Measurements from ENCODE around the gene APOD. TPM values are rescaled to one million over a fixed set of nuclear protein-coding genes. Genes with fewer than 3 reads are reported as not detected.
"Not testable (repeated sequence)": the region's sequence is repeated elsewhere in the genome, so short reads cannot be mapped to it uniquely, and the experiment has no call there.

The APOD gene
- total RNA-seq, 1 experiment from 2014 or later = 0.48 TPM

DNA sequence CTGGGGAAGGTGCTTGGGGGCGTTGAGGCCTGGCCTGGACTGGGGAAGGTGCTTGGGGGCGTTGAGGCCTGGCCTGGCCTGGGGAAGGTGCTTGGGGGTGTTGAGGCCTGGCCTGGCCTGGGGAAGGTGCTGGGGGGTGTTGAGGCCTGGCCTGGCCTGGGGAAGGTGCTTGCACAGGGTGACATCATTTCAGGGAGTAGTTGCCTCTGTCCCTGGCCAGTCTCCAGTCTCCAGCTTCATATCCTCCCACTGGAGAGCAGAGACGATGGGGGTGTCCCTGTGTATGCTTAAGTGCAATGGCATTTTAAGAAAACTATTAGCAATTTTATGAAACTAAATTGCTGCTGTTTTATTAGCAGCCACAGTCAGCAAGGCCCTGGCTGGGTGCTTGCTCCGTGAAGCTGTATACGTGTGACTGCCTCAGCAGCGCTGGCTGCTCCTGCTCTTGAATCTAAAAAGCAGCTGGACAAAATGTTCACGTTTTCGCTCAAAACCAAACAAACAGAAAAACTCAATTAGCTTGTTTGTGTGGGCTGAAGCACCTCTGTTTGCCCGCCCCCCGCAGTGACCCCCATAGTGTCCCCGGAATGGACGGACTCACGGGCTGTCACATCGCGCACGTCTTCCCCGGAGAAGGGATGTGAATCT is 38.9 kb upstream of the APOD start:
- H3K27me3 ChIP-seq (ENCODE audit: insufficient read depth, low read depth); H3K27ac ChIP-seq; H3K4me3 ChIP-seq; H3F3A ChIP-seq (ENCODE audit: insufficient read depth, low read depth); BruUV-seq (replicated peaks); POLR2A ChIA-PET (ENCODE audit: unreplicated experiment); intact Hi-C loops (cut with micrococcal nuclease; ENCODE audit: unreplicated experiment); DNase-seq; CTCF ChIA-PET; H3K4me1 ChIP-seq (replicated peaks; ENCODE audit: insufficient read depth); H3K79me2 ChIP-seq (ENCODE audit: low read depth); H3K4me2 ChIP-seq; H4K20me1 ChIP-seq (ENCODE audit: insufficient read depth); H3K9me2 ChIP-seq (ENCODE audit: insufficient read depth); H3K36me3 ChIP-seq (ENCODE audit: low read depth); H2AFZ ChIP-seq; H3K9me3 ChIP-seq (ENCODE audit: insufficient read depth, low read depth): not testable (repeated sequence)

DNA sequence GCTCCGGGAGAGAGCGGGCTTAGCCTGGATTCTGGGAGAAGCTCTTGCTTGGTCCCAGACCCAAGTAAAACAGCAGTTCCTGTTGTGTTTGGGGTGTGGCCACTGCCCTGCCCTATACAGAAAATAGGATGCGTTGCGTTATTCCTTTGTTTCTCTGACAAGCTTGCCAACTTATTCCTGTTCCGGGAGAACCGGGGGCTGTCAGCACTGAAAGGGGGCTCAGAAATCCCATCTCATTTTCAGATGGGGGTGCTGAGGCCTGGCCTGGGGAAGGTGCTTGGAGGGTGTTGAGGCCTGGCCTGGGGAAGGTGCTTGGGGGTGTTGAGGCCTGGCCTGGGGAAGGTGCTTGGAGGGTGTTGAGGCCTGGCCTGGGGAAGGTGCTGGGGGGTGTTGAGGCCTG is 38.3 kb upstream of the APOD start:
- DNase-seq; H3K79me2 ChIP-seq (ENCODE audit: low read depth); BruUV-seq (replicated peaks); CTCF ChIA-PET; H3K36me3 ChIP-seq (ENCODE audit: low read depth); H3K9me2 ChIP-seq (ENCODE audit: insufficient read depth); H3K4me2 ChIP-seq; H3K9me3 ChIP-seq (ENCODE audit: insufficient read depth, low read depth); H3K27me3 ChIP-seq (ENCODE audit: insufficient read depth, low read depth); H3K4me1 ChIP-seq (replicated peaks; ENCODE audit: insufficient read depth); POLR2A ChIA-PET (ENCODE audit: unreplicated experiment); H4K20me1 ChIP-seq (ENCODE audit: insufficient read depth); H2AFZ ChIP-seq; H3K27ac ChIP-seq; H3F3A ChIP-seq (ENCODE audit: insufficient read depth, low read depth); H3K4me3 ChIP-seq; intact Hi-C loops (cut with micrococcal nuclease; ENCODE audit: unreplicated experiment): not testable (repeated sequence)

DNA sequence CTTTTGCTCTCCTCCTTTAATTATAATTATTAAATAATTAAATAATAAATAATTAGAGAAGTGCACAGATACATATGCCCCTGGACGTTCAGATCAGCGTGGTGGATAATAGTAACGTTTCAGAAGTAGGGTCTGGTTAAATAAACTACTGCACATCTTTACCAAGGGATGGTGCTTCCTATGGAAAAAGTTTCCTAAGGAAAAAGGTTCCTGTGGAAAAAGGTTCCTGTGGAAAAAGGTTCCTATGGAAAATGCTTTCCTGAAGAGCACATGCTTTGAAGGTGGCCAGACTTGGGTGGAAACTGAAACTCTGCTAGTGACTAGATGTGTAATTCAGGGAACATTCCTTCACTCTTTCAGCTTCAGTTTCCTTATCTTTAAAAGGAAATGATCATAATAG is 37.4 kb upstream of the APOD start:
- intact Hi-C loops (cut with micrococcal nuclease; ENCODE audit: unreplicated experiment) = loop anchor here (2.0 kb wide), 1 partner anchor 128 kb away; no protein-coding TSS in a partner anchor
- POLR2A ChIA-PET (ENCODE audit: unreplicated experiment); H3K79me2 ChIP-seq (ENCODE audit: low read depth); H3K27ac ChIP-seq; BruUV-seq (replicated peaks); H3K4me3 ChIP-seq; CTCF ChIA-PET; H4K20me1 ChIP-seq (ENCODE audit: insufficient read depth); H3K36me3 ChIP-seq (ENCODE audit: low read depth); DNase-seq; H3K4me2 ChIP-seq; H3K4me1 ChIP-seq (replicated peaks; ENCODE audit: insufficient read depth); H3K9me2 ChIP-seq (ENCODE audit: insufficient read depth); H2AFZ ChIP-seq; H3K27me3 ChIP-seq (ENCODE audit: insufficient read depth, low read depth); H3K9me3 ChIP-seq (ENCODE audit: insufficient read depth, low read depth); H3F3A ChIP-seq (ENCODE audit: insufficient read depth, low read depth): not testable (repeated sequence)

DNA sequence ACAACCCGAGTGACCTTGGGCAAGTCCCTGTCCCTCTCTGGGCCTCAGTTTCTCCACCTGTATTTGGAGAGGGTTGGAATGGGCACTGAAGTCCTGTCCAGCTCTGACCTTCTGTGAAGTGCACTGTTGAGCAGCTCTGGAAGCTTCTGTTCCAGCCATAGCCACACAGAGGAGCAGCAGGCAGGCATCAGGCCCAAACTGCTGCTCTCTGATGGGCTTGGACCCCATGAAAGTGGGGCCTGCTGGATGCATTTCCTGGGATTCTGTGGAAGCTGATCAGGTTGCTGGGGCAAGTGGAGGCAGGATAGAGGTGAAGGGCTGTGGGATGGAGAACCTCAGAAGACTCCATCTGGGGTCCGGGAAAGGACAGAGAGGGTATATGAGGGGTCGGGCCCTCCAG is 36.7 kb upstream of the APOD start:
- DNase-seq; H3K27me3 ChIP-seq (ENCODE audit: insufficient read depth, low read depth); H3K9me2 ChIP-seq (ENCODE audit: insufficient read depth); BruUV-seq (replicated peaks); H3K36me3 ChIP-seq (ENCODE audit: low read depth); POLR2A ChIA-PET (ENCODE audit: unreplicated experiment); H4K20me1 ChIP-seq (ENCODE audit: insufficient read depth); H3K4me3 ChIP-seq; H2AFZ ChIP-seq; H3K79me2 ChIP-seq (ENCODE audit: low read depth); H3K4me2 ChIP-seq; CTCF ChIA-PET; H3K4me1 ChIP-seq (replicated peaks; ENCODE audit: insufficient read depth); H3K27ac ChIP-seq; H3K9me3 ChIP-seq (ENCODE audit: insufficient read depth, low read depth); H3F3A ChIP-seq (ENCODE audit: insufficient read depth, low read depth): not testable (repeated sequence)
- intact Hi-C loops (cut with micrococcal nuclease; ENCODE audit: unreplicated experiment) = loop anchor here (2.0 kb wide), 1 partner anchor 128 kb away; no protein-coding TSS in a partner anchor

DNA sequence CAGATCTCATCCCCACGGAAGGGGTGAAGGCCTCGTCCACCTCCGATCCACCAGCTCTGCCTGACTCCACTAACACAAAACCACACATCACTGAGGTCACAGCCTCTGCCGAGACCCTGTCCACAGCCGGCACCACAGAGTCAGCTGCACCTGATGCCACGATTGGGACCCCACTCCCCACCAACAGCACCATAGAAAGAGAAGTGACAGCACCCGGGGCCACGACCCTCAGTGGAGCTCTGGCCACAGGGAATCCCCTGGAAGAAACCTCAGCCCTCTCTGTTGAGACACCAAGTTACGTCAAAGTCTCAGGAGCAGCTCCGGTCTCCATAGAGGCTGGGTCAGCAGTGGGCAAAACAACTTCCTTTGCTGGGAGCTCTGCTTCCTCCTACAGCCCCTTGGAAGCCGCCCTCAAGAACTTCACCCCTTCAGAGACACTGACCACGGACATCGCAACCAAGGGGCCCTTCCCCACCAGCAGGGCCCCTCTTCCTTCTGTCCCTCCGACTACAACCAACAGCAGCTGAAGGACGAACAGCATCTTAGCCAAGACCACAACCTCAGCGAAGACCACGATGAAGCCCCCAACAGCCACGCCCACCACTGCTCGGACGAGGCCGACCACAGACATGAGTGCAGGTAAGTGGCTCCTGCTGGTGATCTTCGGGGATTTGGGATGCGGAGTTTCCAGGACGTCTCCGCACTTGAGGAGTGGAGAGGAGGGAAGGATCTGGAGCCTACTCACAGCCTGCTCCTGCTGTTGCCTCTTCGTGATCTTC is 36.0 kb upstream of the APOD start:
- H3F3A ChIP-seq (ENCODE audit: insufficient read depth, low read depth); H3K27ac ChIP-seq; POLR2A ChIA-PET (ENCODE audit: unreplicated experiment); H4K20me1 ChIP-seq (ENCODE audit: insufficient read depth); H3K4me1 ChIP-seq (replicated peaks; ENCODE audit: insufficient read depth); DNase-seq; H3K36me3 ChIP-seq (ENCODE audit: low read depth); H3K4me2 ChIP-seq; H2AFZ ChIP-seq; CTCF ChIA-PET; H3K27me3 ChIP-seq (ENCODE audit: insufficient read depth, low read depth); H3K9me2 ChIP-seq (ENCODE audit: insufficient read depth); BruUV-seq (replicated peaks); H3K9me3 ChIP-seq (ENCODE audit: insufficient read depth, low read depth); H3K79me2 ChIP-seq (ENCODE audit: low read depth); H3K4me3 ChIP-seq: not testable (repeated sequence)
- intact Hi-C loops (cut with micrococcal nuclease; ENCODE audit: unreplicated experiment) = loop anchor here (2.0 kb wide), 1 partner anchor 129 kb away; no protein-coding TSS in a partner anchor

DNA sequence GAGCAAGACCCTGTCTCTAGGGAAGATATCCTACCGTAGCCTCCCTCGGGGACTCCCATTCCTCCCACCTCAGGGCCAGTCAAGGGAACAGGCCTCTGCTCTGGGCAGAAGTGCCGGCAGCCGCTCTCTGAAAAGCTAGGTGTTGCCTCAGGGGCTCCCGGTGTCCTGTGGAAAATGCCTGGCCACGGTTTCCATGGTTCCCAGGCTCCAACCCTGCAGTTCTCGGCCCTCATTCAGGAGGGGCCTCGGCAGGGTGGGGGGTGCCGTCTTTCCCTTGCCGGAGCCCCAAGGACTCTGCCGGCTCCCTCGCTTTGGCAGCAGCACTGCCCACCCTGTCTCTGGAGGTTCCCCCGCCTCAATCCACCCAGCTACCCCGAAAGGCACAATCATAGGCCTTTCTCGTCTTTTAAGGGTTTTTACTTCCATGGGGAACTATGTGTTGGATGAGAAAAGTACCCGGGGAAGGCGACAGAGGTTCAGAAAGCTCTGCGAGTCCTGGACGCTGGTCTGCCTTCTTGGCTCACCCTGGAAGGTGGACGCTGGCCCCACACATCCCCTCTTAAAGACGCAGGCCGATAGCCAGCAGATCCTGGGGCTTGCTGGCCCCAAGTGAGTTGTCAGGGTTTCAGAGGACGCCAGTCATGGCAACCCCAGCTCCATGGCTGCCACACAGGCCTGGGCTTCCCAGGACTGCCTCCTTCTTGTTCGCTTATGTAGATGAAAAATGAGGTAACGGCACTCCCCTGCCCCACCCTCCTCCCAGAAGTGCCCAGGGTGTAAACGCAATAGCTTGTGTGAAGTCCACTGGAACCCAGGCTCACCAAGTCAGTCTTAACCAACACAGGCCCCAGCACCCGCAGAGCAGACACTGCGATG is 34.3 kb upstream of the APOD start:
- not testable (repeated sequence) for BruUV-seq (replicated peaks)

DNA sequence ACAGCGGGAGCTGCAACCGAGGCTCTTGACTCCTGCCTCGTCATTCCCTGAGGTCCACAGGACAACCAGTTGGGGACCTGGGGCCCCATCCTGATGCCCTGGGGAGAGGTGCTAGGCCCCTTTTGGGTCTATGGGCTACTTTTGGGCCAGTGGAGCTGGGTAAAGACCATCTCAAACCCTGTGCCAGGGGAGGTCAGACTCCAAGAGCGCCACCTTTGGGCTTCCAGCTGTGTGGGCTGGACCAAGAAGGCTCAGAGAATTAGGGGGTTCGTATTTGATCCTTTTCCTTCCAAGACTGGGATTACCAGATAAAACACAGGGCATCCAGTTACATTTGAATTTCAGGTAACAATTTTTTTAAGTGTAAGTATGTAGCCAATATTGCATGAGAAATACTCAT is 33.4 kb upstream of the APOD start:
- H3F3A ChIP-seq (ENCODE audit: insufficient read depth, low read depth); DNase-seq; intact Hi-C loops (cut with micrococcal nuclease; ENCODE audit: unreplicated experiment); H3K36me3 ChIP-seq (ENCODE audit: low read depth); H3K4me3 ChIP-seq; H3K4me2 ChIP-seq; H3K79me2 ChIP-seq (ENCODE audit: low read depth); H4K20me1 ChIP-seq (ENCODE audit: insufficient read depth); BruUV-seq (replicated peaks); H3K27ac ChIP-seq; H2AFZ ChIP-seq; POLR2A ChIA-PET (ENCODE audit: unreplicated experiment); H3K27me3 ChIP-seq (ENCODE audit: insufficient read depth, low read depth); CTCF ChIA-PET; H3K9me2 ChIP-seq (ENCODE audit: insufficient read depth); H3K4me1 ChIP-seq (replicated peaks; ENCODE audit: insufficient read depth); H3K9me3 ChIP-seq (ENCODE audit: insufficient read depth, low read depth): not testable (repeated sequence)

More for the DNA sequence above, 34.3 kb upstream of the APOD start:
- CTCF ChIA-PET; DNase-seq; H2AFZ ChIP-seq; H3K36me3 ChIP-seq (ENCODE audit: low read depth); intact Hi-C loops (cut with micrococcal nuclease; ENCODE audit: unreplicated experiment); H4K20me1 ChIP-seq (ENCODE audit: insufficient read depth); H3K27me3 ChIP-seq (ENCODE audit: insufficient read depth, low read depth); POLR2A ChIA-PET (ENCODE audit: unreplicated experiment); H3K79me2 ChIP-seq (ENCODE audit: low read depth); H3F3A ChIP-seq (ENCODE audit: insufficient read depth, low read depth); H3K4me2 ChIP-seq; H3K4me3 ChIP-seq; H3K9me3 ChIP-seq (ENCODE audit: insufficient read depth, low read depth); H3K4me1 ChIP-seq (replicated peaks; ENCODE audit: insufficient read depth); H3K27ac ChIP-seq; H3K9me2 ChIP-seq (ENCODE audit: insufficient read depth): not testable (repeated sequence)

Data from PC-9 (cell line).